Right lobe of liver (tissue), 6 donors: Measurements from ENCODE around the gene CACNA2D4. TPM values are rescaled to one million over a fixed set of nuclear protein-coding genes. Genes with fewer than 3 reads are reported as not detected.
A peak's percentile ranks its signal among the peaks of the same experiment; 100 is the strongest.

ENCODE experiments used
- ATAC-seq, 4 donors: fragments of 200-7000 bp; cut with Tn5 transposase; one replicate each; pipeline ENCODE4 v1.9.1; 2020; ENCODE audit warnings: mild to moderate bottlenecking in 4 of 4, moderate library complexity in 4 of 4
- DNase-seq, 3 donors: peaks; one replicate each; pipeline ENCODE4 v3.0.0-alpha.2; 2020
- H3K27ac ChIP-seq, 3 donors: fragments of 200-600 bp; one replicate each; pipeline ENCODE4 v1.8.0; 2022
- H3K27me3 ChIP-seq, 2 donors: fragments of 200-600 bp; one replicate each; pipeline ENCODE4 v1.8.0; 2022
- H3K36me3 ChIP-seq, 4 donors: fragments of 200-600 bp; sonication (generic) in 1 of 4; one replicate each; pipeline versions ENCODE4 v1.5.1 to v1.8.0; 2017 to 2022; ENCODE audit warnings: control low read depth in 1 of 4
- H3K4me1 ChIP-seq, 4 donors: fragments of 200-600 bp; sonication (generic) in 1 of 4; one replicate each; pipeline versions ENCODE4 v1.5.1 to v1.8.0; 2017 to 2022; ENCODE audit warnings: control low read depth in 1 of 4
- H3K4me3 ChIP-seq, 3 donors: fragments of 200-600 bp; one replicate each; pipeline ENCODE4 v1.8.0; 2022
- H3K9me3 ChIP-seq, 4 donors: fragments of 200-600 bp; sonication (generic) in 1 of 4; one replicate each; pipeline versions ENCODE4 v1.5.1 to v1.8.0; 2017 to 2022; ENCODE audit warnings: control low read depth in 1 of 4
- CTCF ChIP-seq, 4 donors: fragments of 200-600 bp in 3 of 4; fragments of 450-650 bp in 1 of 4; IDR thresholded peaks; one replicate each; pipeline versions ENCODE4 v1.5.1 to v1.8.0; 2016 to 2022; ENCODE audit warnings: antibody characterized with exemption in 4 of 4, mild to moderate bottlenecking in 2 of 4
- POLR2A ChIP-seq: fragments of 450-650 bp; IDR thresholded peaks from one replicate; pipeline ENCODE4 v1.6.1; 2017; ENCODE audit warnings: antibody characterized with exemption, mild to moderate bottlenecking
- WGBS: methylation state at CpG from one replicate; pipeline ENCODE4 v1.1.6; 2018; ENCODE audit warnings: low coverage, low lambda C conversion rate; ENCODE audit not compliant: insufficient coverage; ENCODE audit errors: missing lambda C conversion rate; 5-methylcytosine and 5-hydroxymethylcytosine counted together
- intact Hi-C, 2 donors: fragments of 100-400 bp; cut with DNase I; formaldehyde crosslinking; loops; one replicate each; pipeline versions ENCODE4 v1.11.2 to v1.14.1; 2022
- total RNA-seq, 6 experiments: library from RNA; depleted of rRNA in 2 of 6; stranded (reverse); fragments of >200 nt in 2 of 6; fragmentation: NEBNext Ultra II Directional in 3 of 6; extraction: Animal tissue kit (Norgen Biotek cat#: 25700) in 3 of 6; gene quantifications; one replicate each; pipeline versions ENCODE4 v1.1.0 to v1.2.4, GENCODE V29; 2016 to 2023
- donor health status: DM: no; HTN: yes; CAD: no.
- donor health status: DM: no; HTN: no; CAD: no.
- donor health status: DM: no; HTN: no; CAD: no.
- donor health status: DM: no; HTN: yes; CAD: no.
- donor health status: DM: no; HTN: yes; CAD: no.

Gene CACNA2D4
- total RNA-seq, 6 experiments from 2014 or later = 0.87 to 1.9 (median 0.96) TPM

- ATAC-seq (no peak), DNase-seq (peak in 1 of 3 donors; percentile 20)
- TF ChIP-seq CTCF (IDR thresholded peaks at IDR 0.05) = no peak
- TF ChIP-seq POLR2A = no peak
- WGBS = 61% methylated on average over 11 of the region's 24 CpGs
- Histone ChIP-seq H3K9me3 (no peaks in the 10 kb centered on the region), H3K4me3 (no peak overlapping the region), H3K27me3 (no peaks in the 10 kb centered on the region), H3K36me3 (no peaks in the 10 kb centered on the region), H3K4me1 (no peaks in the 10 kb centered on the region), H3K27ac (no peak overlapping the region)
- intact Hi-C loops = no loop called here
Observed at GRCh38 chr12:1870998-1871917, 47.2 kb downstream of the CACNA2D4 start.

- ATAC-seq (no peak), DNase-seq (no peak)
- Histone ChIP-seq H3K27me3 (no peaks in the 10 kb centered on the region), H3K4me1 (no peaks in the 10 kb centered on the region), H3K36me3 (no peaks in the 10 kb centered on the region), H3K4me3 (no peak overlapping the region), H3K9me3 (no peaks in the 10 kb centered on the region), H3K27ac (no peak overlapping the region)
- 64% methylated on average over 7 of the region's 7 CpGs for WGBS
- intact Hi-C loops = no loop called here
- no peak for TF ChIP-seq CTCF (IDR thresholded peaks at IDR 0.05)
- TF ChIP-seq POLR2A = no peak
Observed at GRCh38 chr12:1870086-1870485, 48.4 kb downstream of the CACNA2D4 start.

- TF ChIP-seq POLR2A = no peak
- TF ChIP-seq CTCF (IDR thresholded peaks at IDR 0.05) = no peak
- ATAC-seq (no peak), DNase-seq (peak in 1 of 3 donors; percentile 19)
- Histone ChIP-seq H3K4me1 (no peaks in the 10 kb centered on the region), H3K9me3 (no peaks in the 10 kb centered on the region), H3K36me3 (no peaks in the 10 kb centered on the region), H3K27me3 (no peaks in the 10 kb centered on the region), H3K27ac (no peak overlapping the region), H3K4me3 (no peak overlapping the region)
- intact Hi-C loops = no loop called here
- WGBS = 84% methylated on average over 9 of the region's 10 CpGs
Observed at GRCh38 chr12:1869145-1869544, 49.3 kb downstream of the CACNA2D4 start.

GRCh38 chr12:1865284-1865866 lies 53.1 kb downstream of the CACNA2D4 start:
- Histone ChIP-seq H3K9me3 (no peaks in the 10 kb centered on the region), H3K36me3 (no peaks in the 10 kb centered on the region), H3K27me3 (no peaks in the 10 kb centered on the region), H3K27ac (no peak overlapping the region), H3K4me1 (no peaks in the 10 kb centered on the region), H3K4me3 (no peak overlapping the region)
- 83% methylated on average over 14 of the region's 32 CpGs for WGBS
- DNase-seq = peak in 1 of 3 donors; percentile 33
- no peak for ATAC-seq
- TF ChIP-seq CTCF (IDR thresholded peaks at IDR 0.05) = no peak
- no peak for TF ChIP-seq POLR2A
- intact Hi-C loops = no loop called here
